PC-9 (cell line): Measurements from ENCODE around the gene RDH8. TPM values are rescaled to one million over a fixed set of nuclear protein-coding genes. Genes with fewer than 3 reads are reported as not detected.

Source experiments
- BruUV-seq: library from RNA; stranded (reverse); fragments of 400-500 nt; replicated peaks from 2 replicates; lab custom pipeline; 2021; lab: Mats Ljungman, UMichigan
- CTCF ChIA-PET: fragments of 300-600 bp; sonication (Branson Sonifier 250); formaldehyde crosslinking; loops from one replicate; lab custom pipeline; 2022; ENCODE audit warnings: antibody characterized with exemption; lab: Charles Lee
- POLR2A ChIA-PET: fragments of 300-600 bp; sonication (Branson Sonifier 250); formaldehyde crosslinking; loops from one replicate; lab custom pipeline; 2022; ENCODE audit warnings: antibody characterized with exemption; ENCODE audit not compliant: unreplicated experiment; lab: Charles Lee
- DNase-seq, 2 experiments: peaks; one replicate each; pipeline versions ENCODE4 v3.0.0 to v3.0.0-alpha.2; 2015 to 2022; ENCODE audit warnings: mixed read lengths in 1 of 2
- H2AFZ ChIP-seq: fragments of 200-600 bp; sonication (generic); 2 replicates; pipeline ENCODE4 v1.8.1; 2017; ENCODE audit warnings: antibody characterized with exemption
- H3F3A ChIP-seq: fragments of 200-600 bp; sonication (generic); 2 replicates; pipeline ENCODE4 v1.8.1; 2017; ENCODE audit warnings: antibody characterized with exemption, mild to moderate bottlenecking, low read depth; ENCODE audit not compliant: insufficient read depth
- H3K27ac ChIP-seq: fragments of 200-600 bp; sonication (generic); 2 replicates; pipeline ENCODE4 v1.6.1; 2016; ENCODE audit warnings: mixed run types
- H3K27me3 ChIP-seq: fragments of 200-600 bp; sonication (generic); 2 replicates; pipeline ENCODE4 v1.6.1; 2016; ENCODE audit warnings: low read depth, mixed run types; ENCODE audit not compliant: insufficient read depth
- H3K36me3 ChIP-seq: fragments of 200-600 bp; sonication (generic); 2 replicates; pipeline ENCODE4 v1.6.1; 2016; ENCODE audit warnings: low read depth, mixed run types
- H3K4me1 ChIP-seq: fragments of 200-600 bp; sonication (generic); replicated peaks from 2 replicates; pipeline ENCODE4 v1.6.1; 2016; ENCODE audit warnings: mixed run types; ENCODE audit not compliant: insufficient read depth
- H3K4me2 ChIP-seq: fragments of 200-600 bp; sonication (generic); 2 replicates; pipeline ENCODE4 v1.6.1; 2017; ENCODE audit warnings: mixed run types
- H3K4me3 ChIP-seq: fragments of 200-600 bp; sonication (generic); 2 replicates; pipeline ENCODE4 v1.6.1; 2016; ENCODE audit warnings: mixed run types
- H3K79me2 ChIP-seq: fragments of 200-600 bp; sonication (generic); 2 replicates; pipeline ENCODE4 v1.6.1; 2017; ENCODE audit warnings: low read depth, mixed run types
- H3K9me2 ChIP-seq: fragments of 200-600 bp; sonication (generic); 2 replicates; pipeline ENCODE4 v1.8.1; 2017; ENCODE audit warnings: mild to moderate bottlenecking; ENCODE audit not compliant: insufficient read depth
- H3K9me3 ChIP-seq: fragments of 200-600 bp; sonication (generic); 2 replicates; pipeline ENCODE4 v1.8.1; 2016; ENCODE audit warnings: low read depth; ENCODE audit not compliant: insufficient read depth
- H4K20me1 ChIP-seq: fragments of 200-600 bp; sonication (generic); 2 replicates; pipeline ENCODE4 v1.8.1; 2017; ENCODE audit not compliant: insufficient read depth
- CTCF ChIP-seq: fragments of 200-600 bp; sonication (generic); conservative IDR thresholded peaks from 2 replicates; pipeline ENCODE4 v1.6.1; 2017; ENCODE audit warnings: mixed run types, antibody characterized with exemption, mild to moderate bottlenecking, moderate library complexity
- EZH2 ChIP-seq: fragments of 200-600 bp; sonication (generic); IDR thresholded peaks from 2 replicates; pipeline ENCODE4 v1.8.0; 2017; ENCODE audit warnings: antibody characterized with exemption, low read depth
- intact Hi-C: fragments of 100-400 bp; cut with micrococcal nuclease; formaldehyde crosslinking; loops from one replicate; pipeline ENCODE4 v1.10.0; 2022; ENCODE audit not compliant: unreplicated experiment
- total RNA-seq: library from RNA; stranded (reverse); gene quantifications from 2 replicates; pipeline ENCODE4 v1.2.3, GENCODE V29; 2021

RDH8 gene
- total RNA-seq, 1 experiment from 2014 or later, result not detected

GRCh38 chr19:10049626-10050025 lies 36.3 kb downstream of the RDH8 start:
- Histone ChIP-seq H3K27me3 (peaks cover 67% of the 10 kb centered on the region), H3F3A (no peaks in the 10 kb centered on the region), H3K36me3 (no peaks in the 10 kb centered on the region), H3K4me1 (no peaks in the 10 kb centered on the region), H3K4me3 (no peak overlapping the region), H3K27ac (no peak overlapping the region), H4K20me1 (no peaks in the 10 kb centered on the region), H3K9me3 (no peaks in the 10 kb centered on the region), H2AFZ (no peak overlapping the region), H3K79me2 (no peaks in the 10 kb centered on the region), H3K4me2 (no peak overlapping the region), H3K9me2 (no peaks in the 10 kb centered on the region)
- CTCF ChIA-PET, result no interaction called here
- BruUV-seq, result no TSS peak
- POLR2A ChIA-PET, result no interaction called here
- peak in 1 of 2 experiments; percentile 17 for DNase-seq
- intact Hi-C loops, result no loop called here
- TF ChIP-seq CTCF (no peak), EZH2 (no peak)

GRCh38 chr19:10052602-10053360 lies 39.5 kb downstream of the RDH8 start:
- intact Hi-C loops, result no loop called here
- no peak for TF ChIP-seq CTCF
- TF ChIP-seq EZH2, result no peak
- H4K20me1 ChIP-seq, result no peaks in the 10 kb centered on the region
- 0 out of 2 replicates have a peak overlapping the region, but pooled peaks have one; percentile 24 for H3K4me2 ChIP-seq
- no peak overlapping the region for H3K27ac ChIP-seq
- H3K79me2 ChIP-seq, result no peaks in the 10 kb centered on the region
- H3K4me3 ChIP-seq, result no peak overlapping the region
- POLR2A ChIA-PET, result no interaction called here
- CTCF ChIA-PET, result no interaction called here
- no peaks in the 10 kb centered on the region for H3F3A ChIP-seq
- H3K9me2 ChIP-seq, result no peaks in the 10 kb centered on the region
- peaks cover 78% of the 10 kb centered on the region for H3K27me3 ChIP-seq
- no peaks in the 10 kb centered on the region for H3K9me3 ChIP-seq
- BruUV-seq, result no TSS peak
- H2AFZ ChIP-seq, result no peak overlapping the region
- peak in 1 of 2 experiments; percentile 49 for DNase-seq
- H3K4me1 ChIP-seq, result no peaks in the 10 kb centered on the region
- no peaks in the 10 kb centered on the region for H3K36me3 ChIP-seq

- CTCF ChIA-PET, result no interaction called here
- BruUV-seq, result no TSS peak
- Histone ChIP-seq H3F3A (no peaks in the 10 kb centered on the region), H3K79me2 (no peaks in the 10 kb centered on the region), H3K4me1 (no peaks in the 10 kb centered on the region), H2AFZ (no peak overlapping the region), H3K36me3 (no peaks in the 10 kb centered on the region), H3K4me2 (no peak overlapping the region), H3K9me2 (no peaks in the 10 kb centered on the region), H3K27me3 (peaks cover 77% of the 10 kb centered on the region), H3K9me3 (no peaks in the 10 kb centered on the region), H3K27ac (no peak overlapping the region), H4K20me1 (no peaks in the 10 kb centered on the region), H3K4me3 (no peak overlapping the region)
- TF ChIP-seq CTCF (no peak), EZH2 (no peak)
- intact Hi-C loops, result no loop called here
- POLR2A ChIA-PET, result no interaction called here
- no peak for DNase-seq
Observed at GRCh38 chr19:10061717-10062310, 48.5 kb downstream of the RDH8 start.
